COR-L47 (cell line): ENCODE data around the gene HINT1.
"Not testable (repeated sequence)": the region's sequence is repeated elsewhere in the genome, so short reads cannot be mapped to it uniquely, and the experiment has no call there.

Source experiments
- DNase-seq: peaks from one replicate; lab custom pipeline; 2025; lab: John Stamatoyannopoulos, UW

HINT1 gene

GRCh38 chr5:131165119-131165727 is at the start of gene HINT1:
Gene HINT1, minus strand, starts transcription at chr5:131165256. Its CDS starts 51 bp downstream, at chr5:131165205.
- DNase-seq, result peak; percentile 91

- DNase-seq, result no peak
Observed at GRCh38 chr5:131214609-131215227, 49.7 kb upstream of the HINT1 start.

- no peak for DNase-seq
Observed at GRCh38 chr5:131212471-131213021, 47.5 kb upstream of the HINT1 start.

- DNase-seq, result no peak
Observed at GRCh38 chr5:131211669-131212068, 46.6 kb upstream of the HINT1 start.

GRCh38 chr5:131210151-131210510 is 45.1 kb upstream of the HINT1 start:
- no peak for DNase-seq

- DNase-seq, result no peak
Observed at GRCh38 chr5:131209506-131210150, 44.6 kb upstream of the HINT1 start.

- DNase-seq, result no peak
Observed at GRCh38 chr5:131209175-131209505, 44.1 kb upstream of the HINT1 start.

GRCh38 chr5:131206772-131207171 is 41.7 kb upstream of the HINT1 start:
- no peak for DNase-seq

GRCh38 chr5:131206061-131206460 is 41.0 kb upstream of the HINT1 start:
- DNase-seq, result no peak

GRCh38 chr5:131204964-131205363 is 39.9 kb upstream of the HINT1 start:
- no peak for DNase-seq

GRCh38 chr5:131200560-131200959 is 35.5 kb upstream of the HINT1 start:
- no peak for DNase-seq

GRCh38 chr5:131198625-131199024 is 33.6 kb upstream of the HINT1 start:
- DNase-seq, result no peak

- no peak for DNase-seq
Observed at GRCh38 chr5:131196331-131196730, 31.3 kb upstream of the HINT1 start.

GRCh38 chr5:131195696-131196095 is 30.6 kb upstream of the HINT1 start:
- DNase-seq, result no peak

GRCh38 chr5:131194725-131195124 is 29.7 kb upstream of the HINT1 start:
- DNase-seq, result no peak

- not testable (repeated sequence) for DNase-seq
Observed at GRCh38 chr5:131193897-131194296, 28.8 kb upstream of the HINT1 start.

GRCh38 chr5:131193106-131193505 is 28.1 kb upstream of the HINT1 start:
- no peak for DNase-seq

GRCh38 chr5:131186561-131187256 is 21.7 kb upstream of the HINT1 start:
- DNase-seq, result no peak

- DNase-seq, result no peak
Observed at GRCh38 chr5:131185523-131186104, 20.6 kb upstream of the HINT1 start.

GRCh38 chr5:131182839-131183238 is 17.8 kb upstream of the HINT1 start:
- no peak for DNase-seq

- DNase-seq, result no peak
Observed at GRCh38 chr5:131180407-131180806, 15.4 kb upstream of the HINT1 start.

- no peak for DNase-seq
Observed at GRCh38 chr5:131171276-131171810, 6.3 kb upstream of the HINT1 start.
